ENCODE results near the gene ERC2.

ERC2 gene

GRCh38 chr3:55585856-55586255 lies 882.4 kb downstream of the ERC2 start:
- no peak for DNase-seq (ENCODE audit: low spot score)

- DNase-seq (ENCODE audit: low spot score), result no peak
Measured at GRCh38 chr3:55584716-55585368, 883.4 kb downstream of the ERC2 start.

GRCh38 chr3:55584030-55584429 lies 884.2 kb downstream of the ERC2 start:
- DNase-seq (ENCODE audit: low spot score), result no peak

GRCh38 chr3:55583475-55583874 lies 884.8 kb downstream of the ERC2 start:
- DNase-seq (ENCODE audit: low spot score), result no peak

- DNase-seq (ENCODE audit: low spot score), result no peak
Measured at GRCh38 chr3:55579496-55579895, 888.8 kb downstream of the ERC2 start.

GRCh38 chr3:55576621-55577388 lies 891.5 kb downstream of the ERC2 start:
- no peak for DNase-seq (ENCODE audit: low spot score)

GRCh38 chr3:55574671-55575070 lies 893.6 kb downstream of the ERC2 start:
- no peak for DNase-seq (ENCODE audit: low spot score)

- no peak for DNase-seq (ENCODE audit: low spot score)
Measured at GRCh38 chr3:55572816-55573215, 895.5 kb downstream of the ERC2 start.

GRCh38 chr3:55571913-55572312 lies 896.4 kb downstream of the ERC2 start:
- DNase-seq (ENCODE audit: low spot score), result no peak

GRCh38 chr3:55571216-55571813 lies 897.0 kb downstream of the ERC2 start:
- no peak for DNase-seq (ENCODE audit: low spot score)

GRCh38 chr3:55570271-55570711 lies 898.0 kb downstream of the ERC2 start:
- no peak for DNase-seq (ENCODE audit: low spot score)

GRCh38 chr3:55569033-55569599 lies 899.2 kb downstream of the ERC2 start:
- DNase-seq (ENCODE audit: low spot score), result no peak

- no peak for DNase-seq (ENCODE audit: low spot score)
Measured at GRCh38 chr3:55567615-55568014, 900.7 kb downstream of the ERC2 start.

GRCh38 chr3:55567121-55567520 lies 901.1 kb downstream of the ERC2 start:
- no peak for DNase-seq (ENCODE audit: low spot score)

- DNase-seq (ENCODE audit: low spot score), result no peak
Measured at GRCh38 chr3:55565521-55565920, 902.7 kb downstream of the ERC2 start.

GRCh38 chr3:55564726-55565125 lies 903.5 kb downstream of the ERC2 start:
- no peak for DNase-seq (ENCODE audit: low spot score)

GRCh38 chr3:55562700-55563099 lies 905.6 kb downstream of the ERC2 start:
- no peak for DNase-seq (ENCODE audit: low spot score)

- no peak for DNase-seq (ENCODE audit: low spot score)
Measured at GRCh38 chr3:55559500-55560423, 908.5 kb downstream of the ERC2 start.

GRCh38 chr3:55558316-55558715 lies 910.0 kb downstream of the ERC2 start:
- DNase-seq (ENCODE audit: low spot score), result no peak

- DNase-seq (ENCODE audit: low spot score), result no peak
Measured at GRCh38 chr3:55557549-55557948, 910.7 kb downstream of the ERC2 start.

- DNase-seq (ENCODE audit: low spot score), result no peak
Measured at GRCh38 chr3:55556619-55557537, 911.4 kb downstream of the ERC2 start.
